ENCODE data around the gene SMIM3.
"Not testable (repeated sequence)": the region's sequence is repeated elsewhere in the genome, so short reads cannot be mapped to it uniquely, and the experiment has no call there.

Gene SMIM3

DNA sequence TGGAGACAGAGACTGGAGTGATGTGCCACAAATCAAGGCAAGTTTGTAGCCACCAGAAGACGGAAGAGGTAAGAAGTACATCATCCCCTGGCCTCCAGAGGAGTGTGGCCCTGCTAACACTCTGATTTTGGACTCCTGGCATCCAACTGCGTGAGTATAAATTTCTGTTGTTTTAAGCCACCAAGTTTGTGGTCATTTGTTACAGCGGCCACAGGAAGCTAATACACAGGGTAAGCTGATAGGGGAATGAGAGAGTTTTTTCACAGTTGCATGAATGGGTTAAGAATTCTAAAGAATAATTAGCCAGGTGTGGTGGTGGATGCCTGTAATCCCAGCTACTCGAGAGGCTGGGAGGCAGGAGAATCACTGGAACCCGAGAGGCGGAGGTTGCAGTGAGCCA is 25.8 kb downstream of the SMIM3 start:
- Mint-ChIP-seq H3K4me1 (peaks cover 4% of the 10 kb centered on the region), H3K36me3 (no peaks in the 10 kb centered on the region)

DNA sequence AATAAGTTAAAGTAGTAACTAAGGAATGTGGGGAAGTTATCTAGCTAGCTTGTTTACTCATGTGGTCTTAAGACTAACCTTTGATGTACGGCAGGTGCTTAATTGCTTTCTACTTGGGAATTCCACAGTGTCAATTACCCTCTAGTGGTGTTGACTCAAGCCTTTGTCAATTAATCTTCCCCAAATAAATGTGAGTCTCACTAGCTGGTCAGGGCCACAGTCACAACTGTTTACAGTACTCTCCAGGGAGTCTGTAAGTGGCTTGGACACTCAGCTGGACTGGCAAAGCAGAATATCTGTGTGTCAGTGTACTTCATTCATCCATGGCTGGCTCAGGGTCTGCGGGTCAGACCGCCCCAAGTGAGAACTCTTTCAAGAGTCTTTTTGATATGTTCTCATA is 30.8 kb downstream of the SMIM3 start:
- H3K4me3 Mint-ChIP-seq, result no peak overlapping the region

More for the DNA sequence above, 25.8 kb downstream of the SMIM3 start:
- Mint-ChIP-seq H3K4me3 (no peak overlapping the region), H3K9me3 (no peaks in the 10 kb centered on the region), H3K27ac (no peak overlapping the region), H3K27me3 (peaks cover 2% of the 10 kb centered on the region)

DNA sequence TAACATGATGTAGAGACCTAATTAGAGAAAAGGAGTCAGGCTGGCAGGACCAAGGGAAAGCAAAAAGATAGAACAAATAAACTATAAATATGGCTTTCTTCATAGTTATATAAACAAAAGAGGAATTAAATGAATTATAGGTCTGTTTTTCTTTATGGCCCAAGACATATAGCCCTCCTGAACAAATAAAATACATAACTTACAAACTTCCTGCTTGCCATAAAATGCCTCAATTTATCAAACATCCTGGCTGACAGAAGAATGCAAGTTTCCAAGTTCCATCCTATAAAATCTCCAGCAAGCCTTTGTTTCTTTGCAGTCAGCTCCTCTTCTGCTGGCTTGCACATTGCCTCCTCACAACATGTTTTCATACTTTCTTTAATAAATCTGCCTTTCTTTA is 36.5 kb downstream of the SMIM3 start:
- peaks cover 15% of the 10 kb centered on the region for H3K9me3 Mint-ChIP-seq
- no peaks in the 10 kb centered on the region for H3K4me1 Mint-ChIP-seq
- H3K4me3 Mint-ChIP-seq, result no peak overlapping the region
- H3K36me3 Mint-ChIP-seq, result peaks cover 7% of the 10 kb centered on the region
- no peaks in the 10 kb centered on the region for H3K27me3 Mint-ChIP-seq
- H3K27ac Mint-ChIP-seq, result no peak overlapping the region

More for the DNA sequence above, 30.8 kb downstream of the SMIM3 start:
- Mint-ChIP-seq H3K36me3 (no peaks in the 10 kb centered on the region), H3K27me3 (no peaks in the 10 kb centered on the region), H3K4me1 (no peaks in the 10 kb centered on the region), H3K9me3 (no peaks in the 10 kb centered on the region), H3K27ac (no peak overlapping the region)

DNA sequence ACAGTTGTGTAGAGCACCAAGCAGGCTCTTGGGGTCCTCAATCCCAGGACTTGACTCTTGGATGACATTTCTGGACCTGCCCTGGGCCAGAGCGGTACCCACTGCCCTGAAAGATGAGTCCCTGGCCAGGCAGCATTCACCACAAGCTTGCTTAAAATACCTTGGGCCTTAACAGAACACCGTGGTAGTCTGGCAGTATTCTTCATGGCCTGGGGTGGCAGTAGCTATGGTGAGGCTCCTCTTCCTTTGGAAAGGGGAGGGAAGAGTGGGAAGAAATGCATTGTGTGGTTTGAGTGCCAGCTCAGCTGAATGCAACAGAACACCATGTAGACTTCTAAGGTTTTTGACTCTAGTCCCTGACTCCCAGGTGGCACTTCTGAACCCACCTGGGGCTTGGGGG is 38.4 kb downstream of the SMIM3 start:
- no peaks in the 10 kb centered on the region for H3K4me1 Mint-ChIP-seq

DNA sequence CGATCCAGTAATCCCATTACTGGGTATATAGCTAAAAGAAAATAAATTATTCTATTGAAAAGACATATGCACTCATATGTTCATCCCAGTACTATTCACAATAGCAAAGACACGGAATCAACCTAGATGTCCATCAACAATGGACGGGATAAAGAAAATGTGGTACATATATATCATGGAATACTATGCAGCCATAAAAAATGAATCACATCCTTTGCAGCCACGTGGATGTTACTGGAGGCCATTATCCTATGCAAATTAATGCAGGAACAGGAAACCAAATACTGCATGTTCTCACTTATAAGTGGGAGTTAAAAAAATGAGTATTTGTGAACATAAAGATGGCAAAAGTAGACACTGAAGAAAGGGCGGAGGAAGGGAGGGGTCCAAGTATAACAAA is 51.2 kb downstream of the SMIM3 start:
- Mint-ChIP-seq H3K27me3 (peaks cover under 1% of the 10 kb centered on the region), H3K4me3 (no peak overlapping the region)

More for the DNA sequence above, 38.4 kb downstream of the SMIM3 start:
- Mint-ChIP-seq H3K27me3 (peaks cover 1% of the 10 kb centered on the region), H3K27ac (no peak overlapping the region), H3K4me3 (no peak overlapping the region), H3K36me3 (peaks cover 9% of the 10 kb centered on the region), H3K9me3 (peaks cover 19% of the 10 kb centered on the region)

DNA sequence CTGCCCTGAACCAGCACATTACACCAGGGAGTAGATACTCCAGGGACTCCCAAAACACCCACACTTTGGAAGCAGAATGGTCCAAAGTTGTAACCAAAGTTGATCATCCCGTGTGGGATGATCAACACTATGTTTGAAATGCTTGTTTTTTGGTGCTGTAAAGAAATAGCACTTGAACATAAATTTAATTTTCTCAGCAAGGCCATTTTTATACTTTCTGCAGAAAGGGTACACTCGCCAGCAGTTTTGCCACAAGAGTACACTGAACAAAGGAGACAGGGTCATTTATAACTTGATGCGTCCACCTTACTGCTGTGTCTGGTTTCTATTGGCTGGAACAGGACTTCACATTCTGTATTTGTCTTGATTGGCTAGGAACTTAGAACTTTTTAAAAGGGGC is 53.3 kb downstream of the SMIM3 start:
- H3K36me3 Mint-ChIP-seq, H3K4me3 Mint-ChIP-seq, H3K4me1 Mint-ChIP-seq, H3K27ac Mint-ChIP-seq, H3K27me3 Mint-ChIP-seq: not testable (repeated sequence)
- peaks cover 17% of the 10 kb centered on the region for H3K9me3 Mint-ChIP-seq

More for the DNA sequence above, 51.2 kb downstream of the SMIM3 start:
- peaks cover 6% of the 10 kb centered on the region for H3K36me3 Mint-ChIP-seq
- no peak overlapping the region for H3K27ac Mint-ChIP-seq
- peaks cover 17% of the 10 kb centered on the region for H3K9me3 Mint-ChIP-seq
- H3K4me1 Mint-ChIP-seq, result no peaks in the 10 kb centered on the region

DNA sequence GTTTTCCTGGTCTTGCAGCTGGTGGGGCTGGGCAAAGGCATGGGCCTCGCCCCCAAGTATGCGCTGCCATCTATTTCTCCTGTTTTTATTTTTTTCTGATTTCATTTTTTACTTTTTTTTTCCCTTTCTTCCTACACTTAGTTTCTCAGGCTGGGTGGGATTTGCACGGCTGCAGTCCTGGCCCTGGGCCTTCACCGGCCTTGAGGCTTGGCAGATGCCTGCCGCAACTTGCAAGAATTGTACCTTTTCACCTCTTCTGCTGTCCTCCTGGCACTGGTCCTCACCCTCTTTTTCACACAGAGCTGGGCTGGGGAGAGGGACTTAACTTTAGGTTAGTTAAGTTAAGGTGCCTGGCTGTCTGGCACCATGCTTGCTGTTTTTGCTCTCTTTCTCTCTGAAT is 57.5 kb downstream of the SMIM3 start:
- Mint-ChIP-seq H3K9me3 (peaks cover 8% of the 10 kb centered on the region), H3K36me3 (peaks cover 5% of the 10 kb centered on the region), H3K27me3 (no peaks in the 10 kb centered on the region), H3K27ac (no peak overlapping the region), H3K4me1 (peaks cover 4% of the 10 kb centered on the region), H3K4me3 (no peak overlapping the region)

DNA sequence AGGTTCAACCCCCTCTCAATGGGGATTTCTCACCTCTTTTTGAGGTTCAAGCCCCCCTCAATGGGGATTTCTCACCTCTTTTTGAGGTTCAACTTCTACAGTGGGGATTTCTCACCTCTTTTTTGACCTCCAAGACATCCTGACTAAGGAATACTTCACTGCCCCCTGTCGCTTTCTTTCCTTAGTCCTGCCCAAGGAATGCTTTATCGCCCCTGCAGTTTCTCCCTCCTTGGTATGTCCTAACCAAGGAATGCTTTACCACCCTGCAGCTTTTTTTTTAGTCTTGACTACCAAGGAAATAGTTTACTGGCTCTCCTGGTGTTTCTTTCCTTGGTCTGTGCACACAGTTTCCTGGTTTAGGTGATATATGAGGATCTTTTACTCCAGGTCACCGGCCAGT is 58.1 kb downstream of the SMIM3 start:
- H3K36me3 Mint-ChIP-seq, result peaks cover 5% of the 10 kb centered on the region
- H3K4me3 Mint-ChIP-seq, result no peak overlapping the region
- H3K9me3 Mint-ChIP-seq, result peaks cover 8% of the 10 kb centered on the region
- H3K27me3 Mint-ChIP-seq, result no peaks in the 10 kb centered on the region
- H3K4me1 Mint-ChIP-seq, result peaks cover 4% of the 10 kb centered on the region
- H3K27ac Mint-ChIP-seq, result no peak overlapping the region

DNA sequence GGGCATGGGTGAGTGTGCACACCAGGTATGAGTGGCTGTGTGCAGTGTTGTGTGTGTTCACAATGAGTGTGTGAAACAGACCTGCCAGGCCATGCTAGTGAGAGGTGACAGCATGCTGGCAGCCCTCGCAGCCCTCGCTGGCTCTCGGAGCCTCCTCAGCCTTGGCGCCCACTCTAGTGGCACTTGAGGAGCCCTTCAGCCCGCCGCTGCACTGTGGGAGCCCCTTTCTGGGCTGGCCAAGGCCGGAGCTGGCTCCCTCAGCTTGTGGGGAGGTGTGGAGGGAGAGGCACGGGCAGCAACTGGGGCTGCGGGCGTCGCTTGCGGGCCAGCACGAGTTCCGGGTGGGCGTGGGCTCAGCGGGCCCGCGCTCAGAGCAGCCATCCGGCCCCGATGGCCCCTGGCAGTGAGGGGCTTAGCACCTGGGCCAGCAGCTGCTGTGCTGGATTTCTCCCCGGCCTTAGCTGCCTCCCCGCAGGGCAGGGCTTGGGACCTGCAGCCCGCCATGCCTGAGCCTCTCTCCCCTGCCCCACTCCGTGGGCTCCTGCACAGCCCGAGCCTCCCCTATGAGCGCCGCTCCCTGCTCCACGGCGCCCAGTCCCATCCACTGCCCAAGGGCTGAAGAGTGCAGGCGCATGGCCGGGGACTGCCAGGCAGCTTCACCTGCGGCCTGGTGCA is 66.8 kb downstream of the SMIM3 start:
- H3K4me1 Mint-ChIP-seq, result peaks cover 21% of the 10 kb centered on the region
- not testable (repeated sequence) for H3K27ac Mint-ChIP-seq, H3K4me3 Mint-ChIP-seq, H3K9me3 Mint-ChIP-seq, H3K27me3 Mint-ChIP-seq, H3K36me3 Mint-ChIP-seq

DNA sequence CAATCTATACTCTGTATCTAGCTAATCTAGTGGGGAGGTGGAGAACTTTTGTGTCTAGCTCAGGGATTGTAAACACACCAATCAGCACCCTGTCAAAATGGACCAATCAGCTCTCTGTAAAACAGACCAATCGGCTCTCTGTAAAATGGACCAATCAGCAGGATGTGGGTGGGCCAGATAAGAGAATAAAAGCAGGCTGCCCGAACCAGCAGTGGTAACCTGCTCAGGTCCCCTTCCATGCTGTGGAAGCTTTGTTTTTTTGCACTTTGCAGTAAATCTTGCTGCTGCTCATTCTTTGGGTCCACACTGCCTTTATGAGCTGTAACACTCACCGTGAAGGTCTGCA is 67.7 kb downstream of the SMIM3 start, which contains the start of gene IRGM:
Gene IRGM (plus strand): TSS at position 214 of the 346 bp plus-strand sequence. CDS start 1,603 bp downstream, outside the sequence.
- H3K36me3 Mint-ChIP-seq, H3K9me3 Mint-ChIP-seq, H3K27me3 Mint-ChIP-seq: not testable (repeated sequence)
- Mint-ChIP-seq H3K4me1 (peaks cover 21% of the 10 kb centered on the region), H3K4me3 (peak within 1 kb of the TSS; percentile 77), H3K27ac (peak within 1 kb of the TSS; percentile 77)
